PC-3 (cell line): Measurements from ENCODE around the gene TMEM169.

Experiments used
- CTCF ChIP-seq: fragments of 300-600 bp; sonication (generic); conservative IDR thresholded peaks from 2 replicates; pipeline ENCODE4 v1.5.1; 2017; ENCODE audit warnings: antibody characterized with exemption, low read depth, mild to moderate bottlenecking, low read length
- EZH2 ChIP-seq: fragments of 300-600 bp; sonication (generic); IDR thresholded peaks from one replicate; pipeline ENCODE4 v1.6.1; 2017; ENCODE audit warnings: antibody characterized with exemption, mild to moderate bottlenecking, low read length; ENCODE audit not compliant: unreplicated experiment
- EZH2phosphoT487 ChIP-seq: fragments of 300-600 bp; sonication (generic); IDR thresholded peaks from 2 replicates; pipeline ENCODE4 v1.6.1; 2018; ENCODE audit warnings: mild to moderate bottlenecking, antibody characterized with exemption, low read length, borderline replicate concordance

- TF ChIP-seq CTCF (no peak), EZH2 (no peak), EZH2phosphoT487 (no peak)
These were observed 707 bp upstream of the TMEM169 start for GRCh38 chr2:216081012-216081411.
